Epithelial cell of esophagus (primary cell): ENCODE data around the gene PDE3A.

ENCODE experiments used
- DNase-seq: peaks from one replicate; pipeline ENCODE4 v3.0.0; 2010; ENCODE audit warnings: low read depth
- H3K4me3 ChIP-seq: 2 replicates; pipeline ENCODE4 v1.5.1; 2011; ENCODE audit warnings: mild to moderate bottlenecking, low read length, control low read depth
- TF ChIP-seq, protein P1 (sequence below): IDR thresholded peaks from 2 replicates; pipeline ENCODE4 v1.5.1; 2011; ENCODE audit warnings: low read depth, mild to moderate bottlenecking, low read length, control low read depth, inconsistent platforms; ENCODE audit not compliant: insufficient read depth; ENCODE audit errors: missing control alignments

The PDE3A gene

DNA sequence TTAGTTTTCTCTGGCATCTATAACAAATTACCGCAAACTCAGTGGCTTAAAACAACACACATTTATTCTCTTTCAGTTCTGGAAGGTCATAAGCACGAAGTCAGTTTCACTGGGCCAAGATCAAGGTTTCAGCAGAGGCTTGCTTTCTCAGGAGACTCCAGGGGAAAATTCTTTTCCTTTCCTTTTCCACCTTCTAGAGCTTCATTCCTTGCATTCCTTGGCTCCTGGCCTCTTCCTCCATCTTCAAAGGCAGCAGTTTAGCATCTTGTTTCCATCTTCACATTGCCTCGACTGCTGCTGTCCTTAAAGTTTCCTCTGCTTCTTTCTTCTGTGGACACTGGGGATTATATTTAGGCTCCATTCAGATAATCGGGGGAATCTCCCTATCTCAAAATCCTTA, 106.1 kb downstream of the PDE3A start:
- DNase-seq: no peak
- TF ChIP-seq, protein P1, sequence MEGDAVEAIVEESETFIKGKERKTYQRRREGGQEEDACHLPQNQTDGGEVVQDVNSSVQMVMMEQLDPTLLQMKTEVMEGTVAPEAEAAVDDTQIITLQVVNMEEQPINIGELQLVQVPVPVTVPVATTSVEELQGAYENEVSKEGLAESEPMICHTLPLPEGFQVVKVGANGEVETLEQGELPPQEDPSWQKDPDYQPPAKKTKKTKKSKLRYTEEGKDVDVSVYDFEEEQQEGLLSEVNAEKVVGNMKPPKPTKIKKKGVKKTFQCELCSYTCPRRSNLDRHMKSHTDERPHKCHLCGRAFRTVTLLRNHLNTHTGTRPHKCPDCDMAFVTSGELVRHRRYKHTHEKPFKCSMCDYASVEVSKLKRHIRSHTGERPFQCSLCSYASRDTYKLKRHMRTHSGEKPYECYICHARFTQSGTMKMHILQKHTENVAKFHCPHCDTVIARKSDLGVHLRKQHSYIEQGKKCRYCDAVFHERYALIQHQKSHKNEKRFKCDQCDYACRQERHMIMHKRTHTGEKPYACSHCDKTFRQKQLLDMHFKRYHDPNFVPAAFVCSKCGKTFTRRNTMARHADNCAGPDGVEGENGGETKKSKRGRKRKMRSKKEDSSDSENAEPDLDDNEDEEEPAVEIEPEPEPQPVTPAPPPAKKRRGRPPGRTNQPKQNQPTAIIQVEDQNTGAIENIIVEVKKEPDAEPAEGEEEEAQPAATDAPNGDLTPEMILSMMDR: no peak
- H3K4me3 ChIP-seq: no peak overlapping the region

DNA sequence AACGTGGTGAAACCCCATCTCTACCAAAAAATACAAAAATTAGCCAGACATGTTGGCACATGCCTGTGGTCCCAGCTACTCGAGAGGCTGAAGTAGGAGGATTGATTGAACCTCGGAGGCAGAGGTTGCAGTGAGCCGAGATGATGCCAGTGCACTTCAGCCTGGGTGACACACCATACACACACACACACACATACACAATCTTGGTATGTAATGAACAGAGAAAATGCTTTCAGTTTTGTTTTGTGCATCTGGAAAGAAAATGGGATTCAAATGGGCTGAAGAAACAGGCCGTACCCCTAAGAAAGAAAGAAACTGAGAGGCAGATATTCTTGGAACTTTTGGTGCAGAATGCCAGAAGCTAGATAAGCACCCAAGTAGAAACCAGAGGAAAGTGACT, 107.2 kb downstream of the PDE3A start:
- no peak for DNase-seq
- H3K4me3 ChIP-seq: no peak overlapping the region
- TF ChIP-seq, protein P1: no peak

DNA sequence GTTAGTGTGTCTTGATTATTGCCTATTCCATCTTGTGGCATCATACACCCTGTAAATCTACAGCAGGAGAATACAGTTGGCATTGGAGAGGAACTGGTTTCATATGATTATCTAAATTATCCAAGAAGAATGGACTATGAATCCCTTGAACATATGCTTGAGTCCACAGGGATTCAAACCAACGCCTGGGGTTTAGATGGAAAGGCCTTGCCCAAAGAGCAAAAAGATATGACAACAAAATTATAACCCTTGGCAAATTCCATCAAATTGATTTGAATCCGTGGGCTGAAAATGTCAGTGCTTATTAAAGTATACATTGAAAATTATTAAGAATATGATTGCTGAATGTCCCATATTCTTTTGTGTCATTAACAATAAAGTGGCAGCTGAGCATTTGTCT, 108.2 kb downstream of the PDE3A start:
- DNase-seq: no peak
- TF ChIP-seq, protein P1: no peak
- no peak overlapping the region for H3K4me3 ChIP-seq

DNA sequence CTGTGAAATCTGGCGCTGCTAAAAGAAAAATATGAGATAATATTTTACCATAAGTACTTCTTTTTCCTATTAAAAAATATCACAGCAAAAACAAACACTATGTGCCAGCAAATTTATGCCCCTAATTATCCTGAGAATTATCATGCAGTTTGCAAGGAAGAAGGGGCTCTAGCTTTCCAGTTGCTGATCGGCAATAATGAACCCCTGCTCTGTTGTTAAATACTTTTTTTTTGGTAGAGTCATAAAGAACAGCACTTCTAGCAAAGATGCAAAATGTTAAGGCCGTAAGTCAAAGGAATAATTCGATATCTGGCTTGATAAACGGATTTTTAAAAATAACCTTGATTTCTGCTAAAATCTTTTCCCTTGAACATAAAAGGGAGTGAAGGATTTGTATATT, 108.9 kb downstream of the PDE3A start:
- TF ChIP-seq, protein P1: no peak
- H3K4me3 ChIP-seq: no peak overlapping the region
- DNase-seq: no peak

DNA sequence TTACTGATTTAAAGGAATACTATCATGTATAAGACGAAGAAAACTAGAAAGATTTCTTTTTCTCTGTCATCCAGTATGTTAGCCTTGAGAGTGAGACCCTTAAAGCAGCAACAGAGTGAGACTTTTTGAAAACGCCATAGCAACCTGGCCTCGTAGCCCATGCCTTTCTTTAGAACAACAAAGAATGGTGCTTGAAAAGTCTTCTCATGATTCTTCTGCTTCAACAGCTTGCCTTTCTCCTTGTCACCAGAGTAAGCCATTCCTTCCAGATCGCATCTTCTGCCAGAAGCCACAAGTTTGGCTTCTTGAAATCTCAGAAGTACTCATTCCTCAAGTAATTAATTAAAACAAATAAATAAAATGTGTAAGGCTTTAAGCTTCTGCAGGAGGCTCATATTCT, 109.3 kb downstream of the PDE3A start:
- TF ChIP-seq, protein P1: no peak
- no peak overlapping the region for H3K4me3 ChIP-seq
- no peak for DNase-seq

DNA sequence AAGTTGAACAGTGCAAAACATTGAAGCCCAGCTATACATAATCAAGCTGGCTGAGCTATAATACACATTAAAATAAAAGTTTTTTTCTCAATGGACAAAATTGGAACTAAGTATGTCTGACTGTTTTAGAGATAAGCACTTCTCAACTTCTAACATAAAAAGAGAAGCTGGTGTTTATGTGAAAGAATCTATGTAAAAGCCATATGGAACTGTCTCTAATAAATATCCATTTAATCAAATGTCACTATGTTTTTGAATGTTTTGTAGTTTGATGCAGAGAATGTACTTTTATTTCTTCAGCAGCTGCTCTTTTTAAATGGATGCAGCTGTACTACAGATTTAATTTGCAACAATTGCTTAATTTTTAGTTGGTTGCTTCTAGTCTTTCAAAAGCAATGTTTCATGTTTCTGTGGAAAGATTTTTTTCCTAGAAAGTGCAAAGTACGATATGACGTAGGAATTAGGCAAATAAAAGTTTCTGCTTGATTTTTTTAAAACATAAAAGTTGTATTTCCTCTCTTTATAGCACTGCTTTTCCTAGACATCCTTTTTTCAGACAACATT, 114.2 kb downstream of the PDE3A start:
- TF ChIP-seq, protein P1: no peak
- no peak for DNase-seq
- no peak overlapping the region for H3K4me3 ChIP-seq

DNA sequence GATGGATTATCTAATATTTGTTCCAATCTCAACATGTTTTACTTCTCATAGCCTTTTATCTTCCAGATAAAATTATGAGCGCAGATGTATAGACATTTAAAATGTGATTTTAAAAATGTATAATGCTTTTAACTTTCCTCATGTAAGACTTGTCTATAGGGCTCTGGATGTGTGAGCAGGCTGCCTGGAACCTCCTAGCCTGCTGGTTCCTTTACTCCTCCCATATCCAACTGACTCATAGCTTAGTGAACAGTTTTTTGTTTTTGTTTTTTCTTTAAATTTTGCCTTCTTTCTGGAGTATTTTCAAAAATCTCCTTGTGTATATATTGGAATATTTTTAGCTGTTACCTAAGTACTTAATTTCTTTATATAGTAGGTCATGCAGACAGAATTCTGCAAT, 115.4 kb downstream of the PDE3A start:
- no peak for DNase-seq
- H3K4me3 ChIP-seq: no peak overlapping the region
- TF ChIP-seq, protein P1: no peak
